Motor neuron (in vitro differentiated cells): ENCODE data around the gene PER1. TPM values are rescaled to one million over a fixed set of nuclear protein-coding genes. Genes with fewer than 3 reads are reported as not detected.

Experiments
- ATAC-seq, 8 experiments: fragments of 200-7000 bp; cut with Tn5 transposase; replicated peaks in 6 of 8; 2 replicates each; pipeline ENCODE4 v1.8.0; 2021; ENCODE audit warnings: mild to moderate bottlenecking in 8 of 8, moderate library complexity in 8 of 8
- H3K27ac ChIP-seq, 2 donors: fragments of 250-450 bp; sonication (Bioruptor Pico); 2 replicates each; pipeline ENCODE4 v1.9.0; 2021; ENCODE audit warnings: antibody characterized with exemption in 2 of 2, mild to moderate bottlenecking in 2 of 2, moderate library complexity in 1 of 2
- H3K4me1 ChIP-seq, 2 donors: fragments of 250-450 bp; sonication (Bioruptor Pico); replicated peaks in 1 of 2; 2 replicates each; pipeline ENCODE4 v1.6.1; 2021; ENCODE audit warnings: antibody characterized with exemption in 2 of 2, mild to moderate bottlenecking in 2 of 2, moderate library complexity in 1 of 2
- H3K4me3 ChIP-seq, 5 donors: fragments of 250-450 bp; sonication (Bioruptor Pico); 2 replicates each; pipeline ENCODE4 v1.9.0; 2021; ENCODE audit warnings: antibody characterized with exemption in 5 of 5, mild to moderate bottlenecking in 5 of 5, moderate library complexity in 4 of 5
- WGBS, 10 experiments: fragments of 450-650 bp; shearing (Covaris generic); methylation state at CpG; one replicate each; pipeline ENCODE4 v1.0.0; 2022; 5-methylcytosine and 5-hydroxymethylcytosine counted together
- in situ Hi-C, 9 experiments: fragments of 400-800 bp; cut with MboI; loops; one replicate each; pipeline ENCODE4 v1.15.0; 2021; ENCODE audit warnings: low sequenced_read_pairs in 9 of 9, low pct_unique_long_range_greater_than_20kb in 2 of 9; ENCODE audit not compliant: unreplicated experiment in 9 of 9
- total RNA-seq, 8 experiments: library from RNA; unstranded; fragments of 300-600 nt; gene quantifications; 2 replicates each; pipeline versions ENCODE4 v1.2.3 to v1.2.4, GENCODE V29; 2022

PER1 gene
- total RNA-seq, 8 experiments from 2014 or later, result 12.2 to 51.5 (median 27.3) TPM

GRCh38 chr17:8095361-8095760, 56.8 kb downstream of the PER1 start:
- Histone ChIP-seq H3K27ac (no peak overlapping the region), H3K4me3 (no peak overlapping the region), H3K4me1 (no peaks in the 10 kb centered on the region)
- no peak for ATAC-seq
- WGBS, 10 experiments, result 27 to 90% (median 67%) methylated on average over 1 to 2 of the region's 6 CpGs; no CpG with 5 or more reads in 6 of the 10 experiments
- in situ Hi-C loops, result loop anchor here in 2 of 9 experiments (25.0 kb wide), 1 partner anchor 692 kb away; the partner anchor contains the start of gene MFSD6L (in 2 of the 2)

- in situ Hi-C loops, result loop anchor here in 2 of 9 experiments (25.0 kb wide), 1 partner anchor 696 kb away; the partner anchor contains the start of gene MFSD6L (in 2 of the 2)
- peak in 1 of 8 experiments; percentile 29 for ATAC-seq
- Histone ChIP-seq H3K4me3 (no peak overlapping the region), H3K27ac (no peak overlapping the region), H3K4me1 (no peaks in the 10 kb centered on the region)
- WGBS, 10 experiments, result 0 to 59% (median 29%) methylated on average over 1 to 3 of the region's 9 CpGs; no CpG with 5 or more reads in 6 of the 10 experiments
Observed at GRCh38 chr17:8091033-8091687, 61.0 kb downstream of the PER1 start.

Other genes starting within 250 kb of the PER1 start
- gene RNF227, start 236.1 kb downstream of the PER1 start, total RNA-seq, result 1 to 10 TPM; 2.6 to 5.2 (median 4.2) TPM
- 10 to 100 TPM in 1 of 8 experiments, 1 to 10 TPM in 5, under 1 TPM in 2; 0.25 to 17.2 (median 1.9) TPM for gene KCNAB3, start 222.5 kb downstream of the PER1 start, total RNA-seq
- gene TRAPPC1, start 220.5 kb downstream of the PER1 start, total RNA-seq, result 10 to 100 TPM; 60.1 to 94.1 (median 71.4) TPM
- gene CNTROB, start 220.2 kb downstream of the PER1 start, total RNA-seq, result 10 to 100 TPM; 19.3 to 40.7 (median 31.7) TPM
- under 1 TPM in 1 of 8 experiments, not detected in 7; 1.00 TPM for gene GUCY2D, start 149.8 kb downstream of the PER1 start, total RNA-seq
- under 1 TPM in 4 of 8 experiments, not detected in 4; 0.04 to 0.15 (median 0.14) TPM for gene ALOX15B, start 113.3 kb downstream of the PER1 start, total RNA-seq
- gene ALOX12B, start 64.7 kb downstream of the PER1 start, total RNA-seq, result under 1 TPM in 2 of 8 experiments, not detected in 6; 0.13 to 0.16 TPM
- gene ALOXE3, start 33.9 kb downstream of the PER1 start, total RNA-seq, result under 1 TPM in 7 of 8 experiments, not detected in 1; 0.15 to 0.95 (median 0.36) TPM
- 1 to 10 TPM in 5 of 8 experiments, under 1 TPM in 2, not detected in 1; 0.31 to 4.0 (median 1.4) TPM for gene HES7, start 28.3 kb downstream of the PER1 start, total RNA-seq
- gene VAMP2, start 10.5 kb upstream of the PER1 start, total RNA-seq, result 100 to 1,000 TPM in 1 of 8 experiments, 10 to 100 TPM in 6, 1 to 10 TPM in 1; 8.3 to 148 (median 39.3) TPM
- 10 to 100 TPM in 7 of 8 experiments, 1 to 10 TPM in 1; 5.8 to 54.2 (median 30.1) TPM for gene TMEM107, start 24.0 kb upstream of the PER1 start, total RNA-seq
- 10 to 100 TPM in 1 of 8 experiments, 1 to 10 TPM in 7; 3.5 to 11.1 (median 5.6) TPM for gene BORCS6, start 37.8 kb upstream of the PER1 start, total RNA-seq
- 10 to 100 TPM in 3 of 8 experiments, 1 to 10 TPM in 4, under 1 TPM in 1; 0.71 to 70.7 (median 3.0) TPM for gene AURKB, start 58.2 kb upstream of the PER1 start, total RNA-seq
- 10 to 100 TPM in 5 of 8 experiments, 1 to 10 TPM in 3; 3.9 to 20.9 (median 12.2) TPM for gene CTC1, start 95.7 kb upstream of the PER1 start, total RNA-seq
- gene PFAS, start 96.9 kb upstream of the PER1 start, total RNA-seq, result 10 to 100 TPM; 19.6 to 71.5 (median 28.3) TPM
- gene RANGRF, start 136.3 kb upstream of the PER1 start, total RNA-seq, result 10 to 100 TPM; 17.0 to 26.9 (median 23.1) TPM
- 1 to 10 TPM; 1.0 to 7.9 (median 2.5) TPM for gene SLC25A35, start 143.0 kb upstream of the PER1 start, total RNA-seq
- gene ARHGEF15, start 157.8 kb upstream of the PER1 start, total RNA-seq, result 1 to 10 TPM in 2 of 8 experiments, under 1 TPM in 4, not detected in 2; 0.13 to 1.6 (median 0.34) TPM
- gene ODF4, start 187.4 kb upstream of the PER1 start, total RNA-seq, result under 1 TPM in 1 of 8 experiments, not detected in 7; 0.25 TPM
- gene RPL26, start 230.8 kb upstream of the PER1 start, total RNA-seq, result 1,000 to 10,000 TPM; 3,314 to 6,110 (median 4,631) TPM
- gene RNF222, start 245.4 kb upstream of the PER1 start, total RNA-seq, result under 1 TPM; 0.11 to 0.81 (median 0.19) TPM